Cardiac septum (tissue), 1 donor: ENCODE measurements around the gene PHGDH. TPM values are rescaled to one million over a fixed set of nuclear protein-coding genes. Genes with fewer than 3 reads are reported as not detected.

Source experiments
- DNase-seq: peaks from one replicate; pipeline ENCODE4 v3.0.0-alpha.2; 2020; ENCODE audit warnings: low spot score
- intact Hi-C: fragments of 100-400 bp; cut with DNase I; formaldehyde crosslinking; loops from one replicate; pipeline ENCODE4 v1.14.0; 2022
- long read RNA-seq: library from polyadenylated mRNA; unstranded; transcript quantifications from one replicate; pipeline ENCODE4 v2.0.0, GENCODE V29; 2021
- total RNA-seq: library from RNA; stranded (reverse); fragmentation: NEBNext Ultra II Directional; extraction: Animal tissue kit (Norgen Biotek cat#: 25700); gene quantifications from one replicate; pipeline ENCODE4 v1.2.1, GENCODE V29; 2021
- donor health status: DM: no; HTN: no; CAD: no.

Gene PHGDH
- 7.4 TPM for total RNA-seq
- long read RNA-seq, transcript PHGDH-208 (12 exons, 2,096 nt), result major isoform, 5 of 5 reads
- long read RNA-seq, partial matches to known transcripts, result 0 of 5 reads
- long read RNA-seq, other reads (novel, unspliced or antisense), result 0 of 5 reads

DNA sequence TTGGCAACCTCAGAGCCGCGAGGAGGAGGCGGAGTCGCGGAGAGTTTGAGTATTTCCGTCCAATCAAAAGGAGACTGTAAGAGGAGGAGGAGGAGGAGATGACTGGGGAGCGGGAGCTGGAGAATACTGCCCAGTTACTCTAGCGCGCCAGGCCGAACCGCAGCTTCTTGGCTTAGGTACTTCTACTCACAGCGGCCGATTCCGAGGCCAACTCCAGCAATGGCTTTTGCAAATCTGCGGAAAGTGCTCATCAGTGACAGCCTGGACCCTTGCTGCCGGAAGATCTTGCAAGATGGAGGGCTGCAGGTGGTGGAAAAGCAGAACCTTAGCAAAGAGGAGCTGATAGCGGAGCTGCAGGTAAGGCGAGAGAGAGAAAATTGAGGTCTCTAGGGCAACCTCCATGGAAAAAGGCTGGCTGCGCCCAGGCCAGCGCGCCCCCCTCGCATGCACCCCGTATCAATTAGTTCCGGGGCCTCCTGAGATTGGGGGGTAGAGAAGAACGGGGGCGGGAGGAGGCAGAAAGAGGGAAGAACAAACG is at the start of gene PHGDH:
Gene PHGDH, plus strand, starts transcription at position 131 of the 538 bp plus-strand sequence. Its CDS starts 89 bp downstream, at position 220.
- intact Hi-C loops, result no loop called here
- DNase-seq, result no peak

DNA sequence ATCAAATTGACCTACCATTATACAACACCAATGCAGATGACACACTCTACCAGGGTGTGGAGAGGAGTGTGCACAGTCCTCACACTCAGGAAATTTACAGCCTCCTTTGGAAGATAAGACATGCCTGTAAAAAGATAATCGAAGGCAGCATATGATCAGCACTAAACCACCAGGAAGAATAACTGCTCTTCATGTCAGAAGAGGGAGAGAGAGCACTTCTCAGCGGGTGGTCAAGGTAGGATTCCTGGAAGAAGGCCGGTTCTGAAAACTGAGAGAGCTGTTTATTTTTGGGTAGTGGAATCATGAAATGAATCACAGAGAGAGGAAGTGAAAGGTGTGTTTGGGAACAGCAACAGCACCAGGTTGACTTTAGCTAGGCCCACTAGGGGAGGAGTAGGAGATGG is 49.7 kb upstream of the PHGDH start:
- intact Hi-C loops, result loop anchor here (5.0 kb wide), 1 partner anchor 185 kb away; no protein-coding TSS in a partner anchor
- DNase-seq, result no peak

DNA sequence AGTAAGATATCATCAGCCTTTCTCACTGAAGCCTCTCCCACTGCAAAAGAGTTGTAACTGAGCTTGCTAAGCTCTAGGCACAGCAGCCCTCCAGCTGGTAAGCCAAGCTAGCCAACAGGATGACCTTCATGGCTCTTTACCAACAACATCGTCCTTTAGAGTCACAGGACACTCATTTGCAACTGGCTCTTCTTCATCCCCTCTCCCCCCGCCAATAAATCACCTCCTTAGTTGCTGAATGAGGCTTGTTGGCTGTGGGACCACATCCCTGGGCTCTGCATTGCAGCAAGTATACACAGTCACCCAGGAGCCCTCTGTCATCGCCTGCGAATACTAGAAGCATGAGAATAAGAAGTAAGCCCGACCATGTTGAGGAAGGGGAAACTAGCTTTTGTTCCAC is 47.7 kb upstream of the PHGDH start:
- DNase-seq, result no peak
- intact Hi-C loops, result loop anchor here (5.0 kb wide), 1 partner anchor 187 kb away; no protein-coding TSS in a partner anchor

DNA sequence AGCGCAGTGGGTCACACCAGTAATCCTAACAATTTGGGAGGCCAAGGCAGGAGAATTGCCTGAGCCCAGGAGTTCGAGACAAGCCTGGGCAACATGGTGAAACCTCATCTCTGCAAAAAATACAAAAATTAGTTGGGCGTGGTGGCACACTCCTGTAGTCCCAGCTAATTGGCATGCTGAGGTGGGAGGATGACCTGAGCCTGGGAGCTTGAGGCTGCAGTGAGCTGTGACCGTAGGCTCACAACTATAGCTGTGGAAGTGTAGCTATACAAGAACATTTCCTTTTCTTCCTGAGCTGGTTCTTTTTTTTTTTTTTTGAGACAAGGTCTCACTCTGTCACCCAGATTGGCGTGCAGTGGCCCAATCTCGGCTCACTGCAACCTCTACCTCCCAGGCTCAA is 44.6 kb upstream of the PHGDH start:
- intact Hi-C loops, result no loop called here
- no peak for DNase-seq

DNA sequence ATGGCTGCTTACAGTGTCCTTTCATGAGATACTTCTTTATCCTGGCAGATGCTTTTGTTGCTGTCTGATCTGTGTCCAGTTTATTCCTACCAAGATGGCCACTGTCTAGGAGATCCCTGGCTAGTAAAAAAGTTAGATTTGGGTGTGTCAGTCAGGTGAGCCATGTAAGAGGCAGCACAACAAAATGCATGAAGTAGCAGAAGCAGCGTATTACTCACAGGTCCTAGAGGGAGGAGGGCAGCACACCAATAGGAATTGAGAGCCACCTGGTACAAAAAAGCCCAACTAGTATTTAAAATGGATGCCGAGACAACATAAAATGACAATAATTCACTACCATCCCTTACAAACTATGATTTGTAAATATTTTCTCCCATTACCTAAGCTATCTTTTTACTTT is 40.8 kb upstream of the PHGDH start:
- intact Hi-C loops, result no loop called here

DNA sequence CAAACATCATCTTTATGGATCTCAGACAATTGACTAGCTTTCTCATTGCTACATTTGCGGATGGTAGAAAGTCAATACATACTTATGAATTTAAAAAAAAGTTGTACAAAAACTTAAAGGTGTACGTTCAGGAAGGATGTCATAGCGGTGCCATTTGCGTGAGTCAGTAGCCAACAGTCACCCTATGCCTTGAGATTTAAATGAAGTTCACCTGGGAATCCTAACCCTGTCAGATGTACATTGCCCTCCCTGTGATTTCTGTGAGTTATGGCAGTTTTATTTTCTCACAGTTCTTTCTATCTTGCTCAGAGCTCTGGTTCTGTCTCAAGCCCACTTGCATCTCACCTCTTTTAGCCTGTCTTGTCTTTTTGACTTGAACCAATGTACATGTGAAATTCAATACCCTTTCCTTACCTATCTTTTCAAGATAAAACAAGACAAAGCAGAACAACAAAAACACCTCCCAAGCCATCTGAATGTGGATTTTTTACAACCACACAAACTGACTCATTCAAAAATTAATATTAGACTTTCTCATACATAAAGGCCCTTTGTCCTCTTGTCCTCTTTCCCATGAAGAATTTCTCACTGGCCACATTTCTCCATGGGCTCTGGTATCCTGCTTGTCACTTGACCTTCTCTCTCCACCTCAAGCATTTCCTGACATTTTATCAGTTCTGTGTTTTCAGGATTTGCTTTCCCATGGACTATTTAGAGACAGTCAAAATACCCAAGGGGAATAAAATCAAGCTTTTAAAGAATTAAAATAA is 38.4 kb upstream of the PHGDH start:
- intact Hi-C loops, result no loop called here
- no peak for DNase-seq

More for the DNA sequence above, 40.8 kb upstream of the PHGDH start:
- no peak for DNase-seq

DNA sequence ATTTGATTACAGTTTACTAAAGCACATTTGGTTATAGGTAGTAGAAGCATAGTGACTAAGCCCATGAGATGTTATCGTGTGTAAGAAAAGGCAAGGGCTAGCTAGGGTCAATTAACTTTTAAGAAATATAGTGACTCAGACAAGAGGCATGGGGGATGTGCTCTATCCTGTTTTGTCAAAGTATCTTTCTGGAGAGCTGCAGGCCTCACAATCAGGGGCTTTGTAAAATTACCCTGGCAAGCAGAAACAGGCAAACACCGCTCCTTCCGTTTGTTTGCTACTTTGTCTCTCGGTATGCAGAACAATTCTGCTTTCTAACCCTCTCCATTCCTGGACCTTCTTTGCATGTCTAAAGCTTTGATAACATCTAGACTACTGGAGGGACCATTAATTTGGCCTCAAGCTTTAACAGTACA is 37.6 kb upstream of the PHGDH start:
- no peak for DNase-seq
- intact Hi-C loops, result no loop called here

DNA sequence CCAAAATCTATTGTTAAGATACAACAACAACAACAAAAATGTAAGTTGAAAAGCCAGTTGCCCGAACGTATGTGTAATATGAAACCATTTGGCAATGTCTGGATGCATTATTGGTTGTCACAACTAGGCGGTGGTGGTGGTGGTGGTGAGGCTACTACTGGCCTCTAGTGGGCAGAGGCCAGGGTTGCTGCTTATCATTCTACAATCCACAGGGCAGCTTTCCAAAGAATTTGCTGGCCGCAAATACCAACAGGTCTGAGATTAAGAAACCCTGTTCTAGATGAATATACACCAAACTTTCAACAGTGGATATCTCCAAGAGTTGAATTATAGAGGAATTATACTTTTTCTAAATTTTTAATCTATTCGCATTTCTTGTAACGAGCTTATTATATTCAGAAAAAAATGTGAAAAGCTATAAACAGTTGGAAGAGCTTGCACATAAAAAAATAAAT is 36.9 kb upstream of the PHGDH start:
- intact Hi-C loops, result loop anchor here (1.0 kb wide), 1 partner anchor 62 kb away; no protein-coding TSS in a partner anchor

DNA sequence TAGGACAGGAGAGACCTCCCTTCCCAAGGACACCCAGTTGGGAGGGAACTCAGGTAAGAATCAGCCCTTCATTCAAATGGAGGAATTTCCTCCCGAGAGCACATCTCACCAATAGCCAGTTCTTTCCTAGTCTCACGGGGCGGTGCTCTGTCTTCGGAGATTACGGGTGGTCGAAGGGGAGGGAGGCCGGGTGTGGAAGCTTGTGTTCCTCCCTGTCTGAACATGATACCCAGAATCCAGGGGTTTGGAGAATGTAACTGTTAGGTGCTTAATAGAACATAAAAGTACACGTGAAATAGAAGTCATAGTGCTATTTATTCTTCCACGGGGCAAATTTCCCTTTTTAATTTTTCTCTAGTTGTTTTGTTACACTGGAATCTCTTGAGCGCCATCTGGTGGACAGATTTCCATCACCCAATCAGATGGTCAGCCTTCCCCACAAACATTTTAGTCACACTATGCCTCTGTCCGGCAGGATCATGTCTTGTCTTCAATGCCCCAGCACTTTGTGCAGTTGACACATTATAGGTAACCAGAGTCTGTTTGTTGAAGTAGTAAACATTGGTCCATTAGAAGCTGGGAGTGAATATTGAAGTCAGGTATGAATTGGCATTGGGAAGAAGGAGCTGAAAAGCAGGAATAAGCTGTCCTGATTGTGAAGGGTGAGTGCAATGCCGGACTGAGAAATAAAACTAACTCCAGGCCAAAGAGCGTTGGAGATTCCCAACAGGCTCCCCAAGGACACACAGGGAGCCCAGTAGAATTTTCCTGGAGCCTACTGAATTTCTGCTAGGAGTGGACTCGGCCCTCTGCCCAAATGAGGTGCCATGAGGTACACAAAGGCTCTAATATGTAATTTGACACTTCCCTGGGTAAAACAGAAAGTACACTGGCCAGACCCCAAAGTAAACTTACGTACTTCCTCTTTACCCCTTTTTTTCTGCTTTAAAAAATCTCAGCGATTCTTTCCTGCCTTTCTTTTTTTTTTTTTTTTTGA is 36.1 kb upstream of the PHGDH start:
- no peak for DNase-seq
- intact Hi-C loops, result loop anchor here (1.0 kb wide), 1 partner anchor 62 kb away; no protein-coding TSS in a partner anchor

More for the DNA sequence above, 36.9 kb upstream of the PHGDH start:
- no peak for DNase-seq

DNA sequence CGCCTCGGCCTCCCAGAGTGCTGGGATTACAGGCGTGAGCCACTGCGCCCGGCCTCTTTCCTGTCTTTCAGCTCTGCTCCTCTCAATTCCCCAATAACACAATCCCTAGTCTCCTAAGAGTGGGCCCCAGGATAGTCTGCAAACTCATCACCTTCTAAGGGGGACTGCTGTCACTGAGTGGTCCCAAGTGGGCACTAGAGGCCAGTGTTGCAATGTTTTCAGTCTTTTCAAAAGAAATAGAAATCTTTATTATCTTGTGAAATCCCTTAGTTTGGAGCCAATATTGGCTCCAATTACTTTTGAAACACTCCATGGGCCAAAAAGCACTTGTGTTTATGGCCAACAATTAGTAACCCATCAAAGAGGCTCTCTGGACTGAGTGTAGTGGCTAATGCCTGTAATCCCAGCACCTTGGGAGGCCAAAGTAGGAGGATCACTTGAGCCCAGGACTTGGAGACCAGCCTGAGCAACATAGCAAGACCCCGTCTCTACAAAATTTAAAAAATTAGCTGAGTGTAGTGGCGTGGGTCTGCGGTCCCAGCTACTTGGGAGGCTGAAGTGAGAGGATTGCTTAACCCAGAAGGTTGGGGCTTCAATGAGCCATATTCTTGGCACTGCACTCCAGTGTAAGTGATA is 35.0 kb upstream of the PHGDH start:
- no peak for DNase-seq
- intact Hi-C loops, result no loop called here

DNA sequence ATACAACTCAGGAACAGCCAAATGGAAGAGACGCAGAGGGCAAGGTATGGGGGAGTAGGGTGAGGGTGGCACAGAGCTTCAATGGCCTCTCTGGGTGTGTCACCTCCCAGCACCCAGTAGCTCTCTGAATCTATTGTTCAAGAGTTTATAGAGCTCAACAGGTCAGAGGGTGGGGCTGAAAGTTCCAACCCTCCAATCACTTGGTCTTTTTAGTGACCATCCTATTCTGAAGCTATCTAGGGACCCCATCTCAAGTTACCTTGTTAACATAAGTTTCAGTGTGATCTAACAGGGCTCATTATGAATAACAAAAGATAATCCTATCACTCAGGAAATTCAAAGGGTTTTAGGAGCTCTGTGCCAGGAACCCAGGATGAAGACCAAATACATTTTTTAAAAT is 32.5 kb upstream of the PHGDH start:
- intact Hi-C loops, result no loop called here
- no peak for DNase-seq

DNA sequence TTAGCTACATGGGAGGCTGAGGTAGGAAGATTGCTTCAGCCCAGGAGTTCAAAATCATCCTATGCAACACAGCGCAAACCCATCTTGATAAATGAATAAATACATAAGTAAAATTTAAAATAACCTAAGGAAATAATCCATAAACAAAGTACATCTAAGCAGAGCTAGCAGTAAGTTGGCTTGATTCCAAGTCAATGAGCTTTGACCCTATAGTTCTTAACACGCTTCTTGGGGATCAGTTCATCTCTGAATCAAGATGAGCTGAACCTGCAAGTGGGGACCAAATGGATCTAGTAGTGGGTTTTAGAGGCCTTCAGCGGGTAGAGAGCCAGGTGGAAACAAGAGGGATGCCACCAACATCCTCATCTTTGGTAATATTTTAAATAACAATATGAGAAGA is 31.5 kb upstream of the PHGDH start:
- intact Hi-C loops, result no loop called here
- no peak for DNase-seq

DNA sequence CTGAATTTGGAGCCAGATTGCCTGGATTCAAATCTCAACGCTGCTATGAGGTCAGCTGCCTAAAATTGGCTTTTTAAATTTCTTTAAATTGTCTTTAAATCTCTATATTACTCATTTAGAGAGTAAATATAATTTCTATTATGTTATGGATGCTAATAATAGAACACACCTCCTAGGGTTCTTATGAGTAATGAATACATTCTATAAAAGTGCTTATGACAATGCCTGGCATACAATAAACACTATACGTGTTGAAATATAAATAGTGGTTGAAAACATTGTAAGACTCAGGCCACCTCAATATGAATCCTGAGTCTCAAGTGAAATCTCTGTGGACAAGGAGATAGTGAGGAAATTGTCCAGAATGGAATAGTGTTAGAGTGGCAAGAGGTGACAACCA is 31.0 kb upstream of the PHGDH start:
- intact Hi-C loops, result no loop called here
- no peak for DNase-seq

DNA sequence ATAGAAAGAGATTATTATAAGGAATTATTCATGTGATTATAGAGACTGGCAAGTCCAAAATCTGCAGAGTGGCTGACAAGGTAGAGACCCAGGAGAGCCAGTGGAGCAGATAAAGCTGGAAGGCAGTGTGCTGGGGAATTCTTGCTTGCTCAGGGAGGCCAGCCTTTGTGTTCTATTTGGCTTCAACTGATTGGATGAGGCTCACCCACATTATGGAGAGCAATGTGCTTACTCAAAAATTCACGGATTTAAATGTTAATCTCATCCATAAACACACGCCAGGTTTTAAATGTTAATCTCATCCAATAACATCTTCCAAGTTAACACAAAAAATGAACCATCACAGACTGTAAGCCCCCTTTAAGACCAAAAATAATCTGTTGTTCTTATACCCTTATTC is 30.2 kb upstream of the PHGDH start:
- DNase-seq, result no peak
- intact Hi-C loops, result no loop called here

DNA sequence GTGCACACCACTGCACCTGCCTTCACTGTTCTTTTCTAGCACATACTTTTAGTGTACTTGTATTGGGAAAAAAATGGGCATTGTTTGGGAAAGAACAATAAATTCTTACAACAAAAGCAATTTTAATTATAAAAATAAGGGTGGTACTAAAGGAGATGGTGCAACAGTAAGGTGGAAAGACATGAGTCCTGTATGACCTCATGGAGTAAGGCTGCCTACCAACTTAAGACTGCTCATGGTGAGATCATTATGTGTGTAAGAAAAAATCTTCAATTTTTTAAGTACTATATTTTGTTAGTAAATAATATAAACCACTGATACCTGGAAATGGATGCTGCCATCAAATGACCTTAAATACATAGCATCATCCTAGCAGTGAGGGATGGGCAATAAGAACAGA is 29.6 kb upstream of the PHGDH start:
- no peak for DNase-seq

DNA sequence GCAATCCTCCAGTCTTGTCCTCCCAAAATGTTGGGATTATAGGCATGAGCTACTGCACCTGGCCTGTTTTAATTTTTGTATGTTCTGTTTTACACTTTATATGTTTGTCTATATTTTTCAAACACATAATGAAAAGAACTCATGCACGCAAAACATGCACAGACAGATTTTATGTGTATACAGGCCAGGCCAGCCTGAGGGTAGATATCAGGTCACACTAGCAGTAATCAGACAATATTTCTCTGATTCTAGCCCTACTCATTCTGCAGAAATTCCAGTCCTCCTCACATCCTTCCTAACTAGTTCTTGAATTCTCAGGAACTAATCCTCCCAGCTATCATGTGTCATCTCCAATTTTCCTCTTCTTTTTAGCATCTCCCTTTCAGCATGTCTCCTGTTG is 27.8 kb upstream of the PHGDH start:
- DNase-seq, result no peak
- intact Hi-C loops, result no loop called here

More for the DNA sequence above, 29.6 kb upstream of the PHGDH start:
- intact Hi-C loops, result no loop called here

DNA sequence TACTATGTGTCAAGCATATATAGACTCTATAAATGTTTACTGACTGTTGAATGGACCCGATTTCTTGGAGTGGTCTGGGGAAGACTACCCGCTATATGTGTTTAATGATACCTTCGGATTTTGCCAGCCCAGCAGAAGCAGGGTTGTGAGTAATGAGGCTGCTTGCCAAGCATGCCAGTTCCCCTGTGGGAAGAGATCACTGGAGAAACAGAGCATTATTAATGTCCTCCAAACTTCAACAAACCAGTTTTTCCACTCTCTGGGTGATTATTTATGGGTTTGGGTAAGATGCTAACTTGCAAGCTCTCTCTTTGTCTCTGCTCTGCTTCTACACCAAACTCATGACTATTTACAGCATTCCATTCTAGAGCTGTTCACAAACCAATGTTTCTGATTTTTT is 25.1 kb upstream of the PHGDH start:
- intact Hi-C loops, result no loop called here
- no peak for DNase-seq

DNA sequence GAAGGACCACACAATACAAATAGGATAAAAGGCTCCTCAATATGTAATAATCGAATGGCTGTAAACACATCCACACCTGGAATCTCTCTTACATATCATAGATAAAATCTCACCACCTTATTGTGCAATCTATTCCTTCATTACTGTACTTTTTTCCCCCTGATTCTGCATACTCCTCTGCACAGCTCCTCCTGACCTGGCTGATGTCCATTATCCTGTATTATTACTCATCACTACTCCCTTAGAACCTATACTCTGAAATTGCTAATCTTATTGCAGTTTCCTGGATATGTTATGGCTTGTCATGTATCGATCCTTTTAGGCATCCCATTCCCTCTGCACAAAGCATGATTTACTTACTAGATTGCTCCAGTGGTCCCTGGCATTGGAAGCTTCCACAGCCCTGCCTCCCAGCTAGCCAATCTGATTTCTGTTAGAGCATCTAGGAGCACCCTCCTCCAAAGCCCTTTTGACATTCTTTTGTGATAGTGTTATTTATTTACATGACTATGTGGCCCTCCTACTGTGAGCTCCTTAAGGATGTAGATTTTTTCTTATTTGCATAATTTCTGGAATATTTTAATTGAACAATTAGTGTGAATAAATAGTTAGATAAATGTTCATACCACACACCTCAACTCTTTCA is 24.2 kb upstream of the PHGDH start:
- no peak for DNase-seq
- intact Hi-C loops, result no loop called here

DNA sequence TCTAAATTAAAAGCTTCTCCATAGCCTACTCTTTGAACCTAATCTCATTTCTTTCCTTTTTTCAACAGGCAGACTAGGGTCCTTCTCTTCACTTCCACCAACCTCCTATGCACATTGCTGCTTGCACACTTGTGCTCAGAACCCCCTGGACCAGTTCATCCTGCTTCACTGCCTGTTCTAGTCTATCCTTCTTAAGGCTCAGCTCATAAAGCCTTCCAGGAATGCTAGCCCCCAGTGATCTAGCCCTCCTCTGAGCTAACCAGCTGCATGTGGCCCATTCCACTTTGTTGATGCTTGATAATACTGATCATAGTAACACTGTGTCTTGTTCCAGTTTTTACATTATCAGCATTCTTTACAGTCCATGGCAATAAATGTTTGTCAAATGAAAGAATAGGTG is 22.9 kb upstream of the PHGDH start:
- DNase-seq, result no peak
- intact Hi-C loops, result no loop called here
